Large intestine (tissue), 3 donors: Measurements from ENCODE around the gene FGFBP2. TPM values are rescaled to one million over a fixed set of nuclear protein-coding genes. Genes with fewer than 3 reads are reported as not detected.

Source experiments
- DNase-seq, 2 donors: peaks; one replicate each; pipeline versions ENCODE4 v3.0.0 to v3.0.0-alpha.2; 2013
- H3K27ac ChIP-seq: one replicate; pipeline ENCODE4 v1.5.1; 2013; ENCODE audit warnings: low read length
- H3K27me3 ChIP-seq: 2 replicates; pipeline ENCODE4 v1.6.1; 2013; ENCODE audit warnings: low read length; ENCODE audit not compliant: control insufficient read depth, insufficient read depth
- H3K36me3 ChIP-seq: 2 replicates; pipeline ENCODE4 v1.6.1; 2013; ENCODE audit warnings: low read length; ENCODE audit not compliant: control insufficient read depth, insufficient read depth
- H3K4me1 ChIP-seq: one replicate; pipeline ENCODE4 v1.6.1; 2013; ENCODE audit warnings: low read length; ENCODE audit not compliant: control insufficient read depth, insufficient read depth
- H3K4me3 ChIP-seq: one replicate; pipeline ENCODE4 v1.5.1; 2013; ENCODE audit warnings: low read length
- H3K9me3 ChIP-seq: one replicate; pipeline ENCODE4 v1.6.1; 2013; ENCODE audit warnings: mild to moderate bottlenecking, low read depth, low read length, moderate library complexity; ENCODE audit not compliant: control insufficient read depth
- WGBS: methylation state at CpG from one replicate; pipeline ENCODE4 v1.1.5; 2013; ENCODE audit warnings: low lambda C conversion rate; ENCODE audit not compliant: insufficient coverage; 5-methylcytosine and 5-hydroxymethylcytosine counted together
- polyA plus RNA-seq: library from polyadenylated mRNA; unstranded; fragments of 120-200 nt; gene quantifications from one replicate; pipeline ENCODE4 v1.2.1, GENCODE V29; 2013

The FGFBP2 gene
- polyA plus RNA-seq, 1 donor: 0.39 TPM

DNA sequence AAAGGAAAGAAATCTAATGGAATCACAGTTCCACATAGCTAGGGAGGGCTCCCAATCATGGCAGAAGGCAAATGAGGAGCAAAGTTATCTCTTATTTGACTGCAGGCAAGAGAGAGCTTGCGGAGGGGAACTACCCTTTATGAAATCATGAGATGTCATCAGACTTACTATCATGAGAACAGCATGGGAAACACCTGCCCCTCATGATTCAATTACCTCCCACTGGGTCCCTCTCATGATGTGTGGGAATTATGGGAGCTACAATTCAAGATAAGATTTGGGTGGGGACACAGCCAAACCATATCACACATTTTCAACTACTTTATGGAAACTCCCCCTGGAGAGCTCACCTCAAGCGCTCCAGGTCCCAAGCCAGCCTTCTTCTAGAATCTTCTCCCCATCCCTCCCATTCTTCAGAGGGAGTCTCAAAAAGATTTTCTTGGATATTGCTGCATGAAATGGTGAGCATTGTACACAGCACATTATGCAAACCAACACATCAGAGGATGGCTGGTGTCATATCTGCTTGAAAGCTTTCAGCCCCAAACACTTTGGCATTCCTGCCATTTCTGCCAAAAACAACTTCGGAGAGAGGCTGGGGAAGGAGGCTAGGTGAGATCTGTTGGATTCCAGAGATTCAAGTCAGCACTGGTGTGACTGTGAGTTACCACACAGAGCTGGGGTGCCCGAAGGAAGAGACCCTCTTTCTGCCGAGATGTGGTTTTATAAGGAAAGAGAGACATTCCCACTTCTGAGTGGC, 31.3 kb downstream of the FGFBP2 start:
- Histone ChIP-seq H3K27me3 (peaks cover 15% of the 10 kb centered on the region), H3K4me1 (no peaks in the 10 kb centered on the region), H3K9me3 (no peaks in the 10 kb centered on the region), H3K4me3 (no peak overlapping the region), H3K27ac (no peak overlapping the region), H3K36me3 (no peaks in the 10 kb centered on the region)
- no peak for DNase-seq
- WGBS: no CpG with 5 or more reads among the region's 5 CpGs

DNA sequence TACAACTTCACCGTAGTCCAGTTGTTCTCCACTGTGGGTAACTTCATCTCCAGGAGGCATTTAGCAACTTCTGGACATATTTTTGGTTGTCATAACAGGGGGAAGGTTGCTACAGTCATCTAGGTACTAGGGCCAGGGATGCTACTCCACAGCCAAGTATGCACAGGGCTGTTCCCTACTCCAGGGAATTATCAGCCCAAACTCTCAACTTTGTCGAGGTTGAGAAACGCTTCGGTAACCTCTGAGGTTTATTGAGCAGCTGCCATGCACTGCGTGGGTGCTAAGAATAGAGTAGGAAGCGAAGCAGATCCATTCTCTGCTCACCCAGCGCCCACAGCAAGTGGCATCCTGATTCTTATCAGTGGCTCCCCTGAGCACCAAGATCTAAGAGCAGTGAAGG, 32.7 kb downstream of the FGFBP2 start:
- no peak for DNase-seq
- no CpG with 5 or more reads among the region's 7 CpGs for WGBS
- Histone ChIP-seq H3K27ac (no peak overlapping the region), H3K9me3 (no peaks in the 10 kb centered on the region), H3K27me3 (peaks cover 15% of the 10 kb centered on the region), H3K36me3 (no peaks in the 10 kb centered on the region), H3K4me1 (no peaks in the 10 kb centered on the region), H3K4me3 (no peak overlapping the region)

DNA sequence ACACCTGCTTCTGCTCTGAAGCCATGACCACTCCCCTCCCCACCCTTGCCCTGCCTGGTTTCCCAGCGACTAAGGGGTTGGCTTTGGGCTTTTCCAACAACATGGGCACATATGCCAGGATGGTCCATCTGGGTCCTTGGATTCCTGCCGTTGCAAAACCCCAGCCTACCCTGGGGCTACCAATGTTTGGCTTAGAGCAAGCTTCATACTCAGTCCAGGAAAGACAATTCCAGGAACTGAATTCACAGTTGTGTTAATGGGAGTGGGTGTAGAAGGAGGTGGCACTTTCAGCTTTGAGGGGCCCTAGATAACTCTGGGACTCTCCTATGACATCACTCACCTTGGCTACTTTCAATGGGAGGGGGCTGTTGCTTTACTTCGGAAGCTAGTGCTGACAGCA, 33.4 kb downstream of the FGFBP2 start:
- Histone ChIP-seq H3K36me3 (no peaks in the 10 kb centered on the region), H3K9me3 (no peaks in the 10 kb centered on the region), H3K27ac (no peak overlapping the region), H3K27me3 (peaks cover 15% of the 10 kb centered on the region), H3K4me1 (no peaks in the 10 kb centered on the region), H3K4me3 (no peak overlapping the region)
- DNase-seq: no peak
- 60% methylated on average over 1 of the region's 3 CpGs for WGBS

DNA sequence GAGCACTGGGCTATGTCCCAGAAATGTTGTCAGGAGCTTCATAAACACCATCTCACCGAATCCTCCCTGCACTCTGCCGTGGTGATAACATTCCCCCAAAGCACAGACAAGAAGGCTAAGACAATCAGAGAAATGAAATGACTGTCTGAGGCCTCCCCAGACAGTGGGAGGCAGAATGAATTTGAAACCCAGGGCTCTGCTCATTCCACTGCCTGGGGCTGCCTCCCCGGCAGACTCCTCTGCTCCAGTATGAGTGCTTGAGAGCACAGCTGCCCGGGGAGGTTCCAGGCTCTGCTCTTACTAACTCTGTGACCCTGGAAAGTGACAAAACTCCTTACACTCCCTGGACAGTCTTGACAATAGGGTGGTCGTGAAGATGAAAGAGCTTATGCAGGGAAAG, 34.1 kb downstream of the FGFBP2 start:
- H3K4me1 ChIP-seq: no peaks in the 10 kb centered on the region
- no peak for DNase-seq
- H3K27me3 ChIP-seq: peaks cover 15% of the 10 kb centered on the region
- no peak overlapping the region for H3K27ac ChIP-seq
- no CpG with 5 or more reads among the region's 5 CpGs for WGBS
- no peak overlapping the region for H3K4me3 ChIP-seq
- no peaks in the 10 kb centered on the region for H3K36me3 ChIP-seq
- no peaks in the 10 kb centered on the region for H3K9me3 ChIP-seq

DNA sequence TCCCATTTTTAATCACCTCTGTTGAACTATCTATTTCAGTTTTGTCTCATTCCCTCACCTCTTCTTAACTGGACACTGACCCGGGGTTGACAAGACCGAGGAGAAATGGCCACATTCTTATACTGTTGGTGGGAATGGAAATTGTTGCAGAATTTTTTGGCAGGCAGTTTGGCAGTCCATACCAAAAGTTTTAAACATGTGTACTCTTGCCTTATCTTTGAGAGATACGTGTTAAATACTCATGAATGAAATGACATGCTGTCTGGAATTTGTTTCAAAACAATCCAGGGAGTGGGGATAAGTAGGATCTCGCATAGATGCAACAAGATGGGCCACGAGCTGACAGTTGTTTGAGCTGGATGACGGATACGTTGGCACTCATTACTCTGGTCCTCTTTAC, 36.5 kb downstream of the FGFBP2 start:
- no peak overlapping the region for H3K4me3 ChIP-seq
- no peaks in the 10 kb centered on the region for H3K36me3 ChIP-seq
- no peak for DNase-seq
- H3K4me1 ChIP-seq: no peaks in the 10 kb centered on the region
- no peak overlapping the region for H3K27ac ChIP-seq
- WGBS: 100% methylated on average over 2 of the region's 7 CpGs
- H3K27me3 ChIP-seq: peaks cover 15% of the 10 kb centered on the region
- H3K9me3 ChIP-seq: no peaks in the 10 kb centered on the region

DNA sequence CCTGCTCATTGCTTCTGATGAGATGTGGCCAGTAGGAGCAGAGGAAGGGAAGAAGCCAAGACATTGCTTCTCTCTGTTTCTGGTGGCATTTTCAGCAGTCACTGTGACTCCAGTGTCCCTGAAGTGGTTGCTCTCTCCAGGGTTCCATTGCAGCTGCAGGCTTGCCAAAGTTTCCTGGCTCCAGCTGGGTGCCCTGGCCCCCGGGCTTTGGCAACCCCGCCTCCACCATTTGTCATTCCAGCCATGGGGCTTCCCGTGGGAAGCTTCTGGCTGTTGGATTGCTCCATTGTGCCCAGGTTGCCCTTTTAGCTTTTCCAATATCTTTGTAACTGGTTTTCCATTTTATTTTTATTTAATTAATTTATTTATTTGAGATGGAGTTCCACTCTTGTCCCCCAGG, 37.1 kb downstream of the FGFBP2 start:
- WGBS: no CpG with 5 or more reads among the region's 3 CpGs
- Histone ChIP-seq H3K4me1 (no peaks in the 10 kb centered on the region), H3K4me3 (no peak overlapping the region), H3K27me3 (peaks cover 15% of the 10 kb centered on the region), H3K36me3 (no peaks in the 10 kb centered on the region), H3K27ac (no peak overlapping the region), H3K9me3 (no peaks in the 10 kb centered on the region)
- no peak for DNase-seq

GRCh38 chr4:15921592-15921932, 41.4 kb downstream of the FGFBP2 start:
- no peak for DNase-seq
- no CpG with 5 or more reads among the region's 1 CpG for WGBS
- Histone ChIP-seq H3K4me1 (no peaks in the 10 kb centered on the region), H3K27ac (no peak overlapping the region), H3K4me3 (no peak overlapping the region), H3K36me3 (no peaks in the 10 kb centered on the region), H3K9me3 (no peaks in the 10 kb centered on the region), H3K27me3 (no peaks in the 10 kb centered on the region)

DNA sequence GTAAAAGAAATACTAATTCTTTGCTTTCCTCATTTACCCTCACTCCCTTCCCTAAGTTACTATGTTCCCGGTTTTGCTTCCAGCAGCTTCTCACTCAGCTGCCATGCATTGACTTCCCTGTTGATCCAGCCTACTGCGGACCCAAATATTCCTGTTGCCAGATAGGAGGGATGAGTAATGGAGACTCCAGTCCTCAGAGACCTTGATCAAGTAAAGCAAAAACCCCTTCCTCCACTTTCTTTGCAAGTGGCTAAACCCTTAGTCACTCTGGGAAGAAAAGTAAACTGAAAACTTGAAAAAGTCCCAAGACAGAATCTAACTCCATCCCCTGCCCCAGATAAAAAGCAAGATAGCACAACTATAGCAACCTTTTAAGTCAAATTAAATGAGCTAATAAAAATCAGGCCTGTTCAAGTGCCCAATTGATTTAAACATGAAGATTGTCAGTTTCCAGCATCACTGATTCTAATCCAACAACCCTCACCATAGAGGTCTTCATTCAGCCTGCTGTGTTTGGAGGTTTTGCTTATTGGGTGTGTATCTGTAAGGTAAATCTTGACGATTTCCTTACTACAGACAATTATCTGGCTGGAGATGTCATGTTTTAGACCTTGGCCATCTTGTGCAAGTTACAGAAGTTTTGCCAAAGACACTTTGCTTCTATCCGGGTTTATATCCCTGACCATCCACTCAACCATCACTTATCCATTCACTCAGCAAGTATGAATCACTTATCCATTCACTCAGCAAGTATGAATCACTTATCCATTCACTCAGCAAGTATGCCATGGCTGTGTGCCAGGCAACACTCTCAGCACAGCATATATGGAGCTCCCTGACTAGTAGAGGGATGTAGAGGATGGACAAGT, 42.0 kb downstream of the FGFBP2 start:
- no peaks in the 10 kb centered on the region for H3K36me3 ChIP-seq
- no peak for DNase-seq
- H3K4me1 ChIP-seq: no peaks in the 10 kb centered on the region
- H3K27ac ChIP-seq: no peak overlapping the region
- 75% methylated on average over 2 of the region's 4 CpGs for WGBS
- no peaks in the 10 kb centered on the region for H3K9me3 ChIP-seq
- no peak overlapping the region for H3K4me3 ChIP-seq
- H3K27me3 ChIP-seq: no peaks in the 10 kb centered on the region

DNA sequence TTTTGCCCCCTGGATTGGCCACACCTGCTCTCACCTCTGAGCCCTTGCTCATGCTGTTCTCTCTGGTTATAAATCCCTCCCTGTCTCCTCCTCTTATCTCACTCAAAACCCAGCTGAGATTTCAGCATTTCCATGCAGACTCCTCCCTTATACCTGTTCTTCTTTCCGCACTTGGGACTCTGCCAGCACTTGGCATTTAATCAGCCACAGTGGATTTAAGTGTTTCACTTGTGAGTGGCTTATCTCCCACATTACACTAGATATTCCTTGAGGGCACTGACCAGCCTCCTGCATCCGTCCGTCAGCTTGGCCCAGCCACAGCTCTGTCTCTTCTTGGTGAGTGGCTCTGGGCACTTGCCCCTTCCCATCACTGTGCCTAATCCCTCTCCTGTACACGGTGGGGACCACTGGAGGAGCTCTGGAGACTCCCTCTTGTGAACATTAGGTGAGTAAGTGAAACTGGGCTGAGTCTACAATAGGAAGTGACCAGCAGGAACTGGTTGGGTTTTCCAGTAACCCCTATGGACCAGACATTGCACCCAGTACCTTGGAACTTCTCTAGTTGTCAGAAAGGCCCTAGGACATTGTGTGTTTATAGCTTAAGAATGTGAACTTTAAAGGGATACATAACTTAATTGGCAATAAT, 44.4 kb downstream of the FGFBP2 start:
- no peak overlapping the region for H3K27ac ChIP-seq

DNA sequence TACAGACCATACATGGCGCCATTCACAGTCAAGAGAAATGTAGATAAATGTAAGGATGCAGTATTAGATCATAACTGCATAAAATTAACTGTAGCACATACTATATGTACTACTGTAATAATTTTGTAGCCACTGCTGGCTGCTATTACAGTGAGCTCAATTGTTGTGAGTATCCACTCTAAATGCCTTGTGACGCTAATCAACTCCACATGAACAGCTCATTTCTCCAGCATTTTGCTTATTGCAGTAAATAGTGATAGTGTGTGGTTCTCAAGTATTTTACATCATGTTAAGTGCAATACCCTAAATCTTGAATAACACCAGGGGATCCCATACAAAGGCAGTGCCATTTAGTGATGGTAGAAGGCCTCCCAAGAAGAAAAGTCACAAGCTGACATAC, 45.7 kb downstream of the FGFBP2 start:
- no peaks in the 10 kb centered on the region for H3K27me3 ChIP-seq
- WGBS: 100% methylated on average over 1 of the region's 2 CpGs
- no peaks in the 10 kb centered on the region for H3K4me1 ChIP-seq
- H3K36me3 ChIP-seq: no peaks in the 10 kb centered on the region
- H3K4me3 ChIP-seq: no peak overlapping the region
- DNase-seq: no peak
- no peak overlapping the region for H3K27ac ChIP-seq
- no peaks in the 10 kb centered on the region for H3K9me3 ChIP-seq

More for the DNA sequence above, 44.4 kb downstream of the FGFBP2 start:
- Histone ChIP-seq H3K36me3 (no peaks in the 10 kb centered on the region), H3K9me3 (no peaks in the 10 kb centered on the region), H3K4me1 (no peaks in the 10 kb centered on the region), H3K27me3 (no peaks in the 10 kb centered on the region), H3K4me3 (no peak overlapping the region)
- peak in 1 of 2 donors; percentile 22 for DNase-seq
- WGBS: no CpG with 5 or more reads among the region's 4 CpGs
